ENCODE data around the gene NTMT2.

The NTMT2 gene

DNA sequence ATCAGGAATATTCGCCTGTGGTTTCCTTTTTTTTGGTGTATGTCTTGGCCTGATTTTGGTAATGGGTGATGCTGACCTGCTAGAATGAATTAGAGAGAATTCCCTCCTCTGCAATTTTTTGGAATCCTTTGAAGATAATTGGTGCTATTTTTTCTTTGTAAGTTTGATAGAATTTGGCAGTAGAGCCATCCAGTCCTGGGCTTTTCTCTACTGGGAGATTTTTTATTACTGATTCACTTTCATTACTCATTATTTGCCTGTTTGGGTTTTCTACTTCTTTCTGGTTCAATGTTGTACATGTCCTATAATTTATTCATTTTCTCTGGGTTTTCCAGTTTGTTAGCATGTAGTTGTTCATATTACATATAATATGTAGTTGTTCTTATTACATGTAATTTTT lies 48.7 kb downstream of the NTMT2 start:
- ChIA-PET CTCF (no interaction called here), POLR2A (no interaction called here)
- DNase-seq (ENCODE audit: extremely low spot score): no peak
- TF ChIP-seq ARNT (IDR thresholded peaks at IDR 0.05) (no peak), FOXK2 (IDR thresholded peaks at IDR 0.05) (no peak), NFRKB (IDR thresholded peaks at IDR 0.05) (no peak), ELF4 (IDR thresholded peaks at IDR 0.05) (no peak), FOXM1 (IDR thresholded peaks at IDR 0.05; ENCODE audit: borderline replicate concordance) (no peak), TARDBP (IDR thresholded peaks at IDR 0.05) (no peak), SUZ12 (IDR thresholded peaks at IDR 0.05) (no peak), HDGF (IDR thresholded peaks at IDR 0.05; ENCODE audit: borderline replicate concordance) (no peak)
- TF ChIP-seq, protein P1, sequence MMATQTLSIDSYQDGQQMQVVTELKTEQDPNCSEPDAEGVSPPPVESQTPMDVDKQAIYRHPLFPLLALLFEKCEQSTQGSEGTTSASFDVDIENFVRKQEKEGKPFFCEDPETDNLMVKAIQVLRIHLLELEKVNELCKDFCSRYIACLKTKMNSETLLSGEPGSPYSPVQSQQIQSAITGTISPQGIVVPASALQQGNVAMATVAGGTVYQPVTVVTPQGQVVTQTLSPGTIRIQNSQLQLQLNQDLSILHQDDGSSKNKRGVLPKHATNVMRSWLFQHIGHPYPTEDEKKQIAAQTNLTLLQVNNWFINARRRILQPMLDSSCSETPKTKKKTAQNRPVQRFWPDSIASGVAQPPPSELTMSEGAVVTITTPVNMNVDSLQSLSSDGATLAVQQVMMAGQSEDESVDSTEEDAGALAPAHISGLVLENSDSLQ (IDR thresholded peaks at IDR 0.05): no peak

DNA sequence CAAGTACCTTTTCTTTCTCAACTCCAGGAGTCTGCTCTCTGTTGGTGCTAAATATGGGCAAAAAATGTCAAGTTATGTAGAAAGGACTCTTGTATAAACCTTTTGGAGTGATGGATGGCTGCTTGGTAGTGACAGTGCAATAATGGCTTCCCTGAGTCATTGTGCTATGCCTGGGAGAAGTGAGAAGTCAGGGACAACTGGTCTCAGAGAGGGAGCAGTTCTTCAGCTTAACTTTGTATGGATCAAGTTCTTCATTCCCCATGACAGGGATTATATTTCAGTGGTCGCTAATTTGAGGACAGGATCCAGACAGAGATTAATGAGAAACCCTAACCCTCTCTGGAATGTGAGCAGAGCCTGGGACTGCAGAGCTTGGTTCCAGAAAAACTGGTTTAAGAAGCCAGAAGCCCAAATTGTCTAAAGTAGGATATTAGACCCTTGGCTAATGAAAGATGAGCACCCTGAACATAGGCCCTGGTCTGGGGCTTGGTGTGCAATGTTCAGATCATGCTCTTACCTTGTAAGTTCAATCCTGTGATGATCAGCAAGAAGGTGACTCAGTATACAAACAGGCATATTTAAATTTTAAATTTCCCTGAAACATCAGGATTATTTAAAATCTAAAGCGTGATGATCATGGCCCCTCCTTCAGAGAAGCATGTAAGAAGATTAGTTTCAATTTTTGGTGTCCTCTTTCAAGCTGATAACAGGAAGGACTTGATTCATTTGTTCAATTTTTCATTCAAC lies 50.9 kb downstream of the NTMT2 start:
- TF ChIP-seq ZNF384 (IDR thresholded peaks at IDR 0.05): no peak
- TF ChIP-seq, protein P1 (IDR thresholded peaks at IDR 0.05): peak; percentile 40; the same call in 1 of the 2 replicates
- TF ChIP-seq FOXM1 (IDR thresholded peaks at IDR 0.05; ENCODE audit: borderline replicate concordance): no peak
- CTCF ChIA-PET: no interaction called here
- DNase-seq (ENCODE audit: extremely low spot score): no peak
- POLR2A ChIA-PET: no interaction called here

DNA sequence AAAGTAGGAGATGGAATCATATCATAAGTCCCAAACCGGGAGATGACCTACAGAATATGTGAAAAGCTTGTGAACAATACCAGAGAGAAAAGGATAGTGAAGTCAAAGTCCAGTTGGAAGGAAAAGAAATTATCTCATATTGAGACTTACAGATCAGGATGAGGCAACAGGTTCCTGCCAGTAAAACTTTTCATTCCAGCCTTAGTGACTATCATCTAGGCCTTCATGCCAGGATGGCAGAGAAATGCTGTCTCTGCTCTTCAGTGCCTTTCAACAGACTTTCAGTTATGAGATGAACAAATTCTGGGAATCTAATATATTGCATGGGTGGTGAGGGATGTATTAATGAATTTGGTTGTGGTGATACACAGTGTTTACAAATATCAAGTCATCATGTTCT lies 52.3 kb downstream of the NTMT2 start:
- TF ChIP-seq FOXA1 (IDR thresholded peaks at IDR 0.05) (no peak), TARDBP (IDR thresholded peaks at IDR 0.05) (no peak), BHLHE40 (IDR thresholded peaks at IDR 0.05; ENCODE audit: borderline replicate concordance) (no peak), SUZ12 (IDR thresholded peaks at IDR 0.05) (no peak), SP1 (IDR thresholded peaks at IDR 0.05) (no peak), NFRKB (IDR thresholded peaks at IDR 0.05) (no peak)
- TF ChIP-seq, protein P1 (IDR thresholded peaks at IDR 0.05): no peak
- DNase-seq (ENCODE audit: extremely low spot score): no peak
- POLR2A ChIA-PET: no interaction called here
- CTCF ChIA-PET: no interaction called here

DNA sequence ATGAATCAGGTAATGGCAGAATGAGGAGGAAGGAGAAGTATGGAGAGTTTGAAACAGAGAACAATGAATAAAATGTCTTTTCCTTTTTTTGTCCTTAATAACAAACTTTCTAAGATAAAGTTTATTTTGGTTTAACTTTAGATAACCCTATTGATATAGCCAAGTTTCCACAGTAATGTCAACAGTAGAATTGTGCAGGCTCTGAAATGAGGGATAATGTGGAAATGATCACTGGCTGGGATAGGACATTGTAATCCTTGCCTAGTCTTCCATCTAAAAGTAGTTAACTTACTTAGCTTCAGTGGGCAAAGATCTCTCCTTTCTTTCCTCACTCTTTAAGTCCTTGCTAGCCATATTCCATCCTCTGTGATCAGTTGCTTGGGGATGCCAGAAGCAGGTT lies 52.8 kb downstream of the NTMT2 start:
- TF ChIP-seq FOXM1 (IDR thresholded peaks at IDR 0.05; ENCODE audit: borderline replicate concordance): no peak
- ChIA-PET POLR2A (no interaction called here), CTCF (interaction anchor here (0.6 kb wide), 1 partner anchor 509 kb away, joined by 3 read pairs; no protein-coding TSS in a partner anchor)
- DNase-seq (ENCODE audit: extremely low spot score): no peak

DNA sequence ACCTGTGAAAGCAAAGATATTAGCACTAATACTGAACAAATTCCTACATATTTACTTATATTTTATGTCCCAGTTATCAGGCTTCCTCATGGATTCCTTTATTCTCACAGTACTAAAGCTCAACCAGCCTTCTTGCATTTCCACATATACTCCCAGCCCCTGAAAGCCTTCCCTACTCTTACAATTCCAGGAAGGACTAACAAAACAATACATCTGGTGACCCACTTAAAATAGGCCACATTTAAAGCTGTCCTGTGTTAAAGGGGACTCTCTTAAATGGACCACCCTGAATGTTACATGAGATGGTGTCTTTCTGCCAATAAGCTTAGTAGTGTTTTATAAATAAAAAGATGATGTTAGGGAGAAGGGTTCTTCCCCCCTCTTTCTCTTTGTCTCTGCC lies 54.4 kb downstream of the NTMT2 start:
- POLR2A ChIA-PET: no interaction called here
- DNase-seq (ENCODE audit: extremely low spot score): no peak
- CTCF ChIA-PET: no interaction called here
- TF ChIP-seq ZNF384 (IDR thresholded peaks at IDR 0.05): no peak

DNA sequence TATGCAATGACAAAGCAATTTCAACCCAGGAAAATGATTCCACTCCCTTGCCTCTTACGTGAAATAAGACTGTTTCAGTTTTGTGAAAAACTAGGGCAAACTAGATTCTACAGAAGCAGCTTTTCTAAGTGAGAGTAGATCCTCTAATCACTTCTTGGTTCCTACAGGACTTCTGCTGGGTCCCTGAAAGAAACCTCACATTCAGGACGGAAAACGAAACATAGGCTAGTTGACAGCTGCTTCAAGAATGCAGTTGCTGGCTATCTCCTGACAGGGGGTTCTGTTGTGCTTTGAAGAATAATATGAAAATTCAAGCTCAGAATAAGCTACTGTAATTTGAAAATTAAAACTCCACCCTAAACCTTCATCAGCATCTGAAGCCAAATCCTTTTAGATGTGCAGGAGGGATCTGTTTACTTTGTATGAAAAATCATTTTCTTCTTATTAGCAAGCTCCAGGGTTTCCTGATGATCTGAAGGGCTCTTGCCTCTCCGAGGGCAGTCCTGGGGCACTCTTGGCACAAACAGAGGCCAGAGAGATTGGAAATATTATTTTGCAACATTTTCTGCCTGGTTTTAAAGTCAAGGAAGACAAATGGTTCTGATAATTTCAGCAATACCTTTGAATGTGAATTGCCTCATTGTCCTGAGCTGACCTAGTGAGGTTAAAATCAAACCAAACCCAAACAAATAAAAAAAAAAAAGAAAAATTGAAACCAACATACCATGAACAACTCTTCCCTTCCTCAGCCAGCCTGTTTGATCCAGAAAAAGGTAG lies 55.0 kb downstream of the NTMT2 start:
- POLR2A ChIA-PET: no interaction called here
- DNase-seq (ENCODE audit: extremely low spot score): no peak
- TF ChIP-seq, protein P1 (IDR thresholded peaks at IDR 0.05): no peak
- TF ChIP-seq FOXM1 (IDR thresholded peaks at IDR 0.05; ENCODE audit: borderline replicate concordance): no peak
- no peak for TF ChIP-seq TARDBP (IDR thresholded peaks at IDR 0.05)
- no peak for TF ChIP-seq CTBP1 (IDR thresholded peaks at IDR 0.05; ENCODE audit: borderline replicate concordance)
- no peak for TF ChIP-seq ARNT (IDR thresholded peaks at IDR 0.05)
- no peak for TF ChIP-seq L3MBTL2 (conservative IDR thresholded peaks at IDR 0.05)
- no peak for TF ChIP-seq SUZ12 (IDR thresholded peaks at IDR 0.05)
- CTCF ChIA-PET: no interaction called here

DNA sequence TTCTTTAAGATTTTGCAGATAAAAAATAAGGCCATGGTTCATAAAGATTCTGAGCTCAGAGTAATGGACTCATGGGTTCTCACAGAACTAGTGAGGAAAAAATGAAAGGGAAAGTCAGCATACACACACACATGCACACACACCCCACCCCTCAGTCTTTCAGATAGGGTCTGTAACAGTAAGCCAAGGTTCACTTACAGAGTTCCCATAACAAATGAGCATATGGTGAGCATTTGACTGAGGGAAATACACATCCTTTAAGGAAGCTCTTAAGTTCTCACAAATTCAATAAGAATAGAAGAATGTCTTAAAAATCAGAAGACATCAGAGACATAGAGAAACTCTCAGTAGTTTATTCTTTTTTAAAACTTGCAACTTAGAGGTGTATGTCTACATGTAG lies 57.9 kb downstream of the NTMT2 start:
- ChIA-PET CTCF (no interaction called here), POLR2A (no interaction called here)
- TF ChIP-seq FOXK2 (IDR thresholded peaks at IDR 0.05) (no peak), HDGF (IDR thresholded peaks at IDR 0.05; ENCODE audit: borderline replicate concordance) (no peak), LEF1 (IDR thresholded peaks at IDR 0.05; ENCODE audit: borderline replicate concordance) (no peak), CTBP1 (IDR thresholded peaks at IDR 0.05; ENCODE audit: borderline replicate concordance) (no peak), FOXM1 (IDR thresholded peaks at IDR 0.05; ENCODE audit: borderline replicate concordance) (no peak), ARNT (IDR thresholded peaks at IDR 0.05) (no peak), SP1 (IDR thresholded peaks at IDR 0.05) (no peak), ZNF384 (IDR thresholded peaks at IDR 0.05) (no peak), NFRKB (IDR thresholded peaks at IDR 0.05) (no peak), SUZ12 (IDR thresholded peaks at IDR 0.05) (no peak), ELF4 (IDR thresholded peaks at IDR 0.05) (no peak), TARDBP (IDR thresholded peaks at IDR 0.05) (no peak), FOXA1 (IDR thresholded peaks at IDR 0.05) (no peak), L3MBTL2 (conservative IDR thresholded peaks at IDR 0.05) (no peak), BHLHE40 (IDR thresholded peaks at IDR 0.05; ENCODE audit: borderline replicate concordance) (no peak)
- TF ChIP-seq, protein P1 (IDR thresholded peaks at IDR 0.05): no peak

More for the DNA sequence above, 57.9 kb downstream of the NTMT2 start:
- no peak for DNase-seq (ENCODE audit: extremely low spot score)

Data from HEK293T (cell line).